ENCODE data around the gene DPM3. TPM values are rescaled to one million over a fixed set of nuclear protein-coding genes. Genes with fewer than 3 reads are reported as not detected.

DPM3 gene
- total RNA-seq, 1 experiment from 2014 or later: 73.5 TPM

DNA sequence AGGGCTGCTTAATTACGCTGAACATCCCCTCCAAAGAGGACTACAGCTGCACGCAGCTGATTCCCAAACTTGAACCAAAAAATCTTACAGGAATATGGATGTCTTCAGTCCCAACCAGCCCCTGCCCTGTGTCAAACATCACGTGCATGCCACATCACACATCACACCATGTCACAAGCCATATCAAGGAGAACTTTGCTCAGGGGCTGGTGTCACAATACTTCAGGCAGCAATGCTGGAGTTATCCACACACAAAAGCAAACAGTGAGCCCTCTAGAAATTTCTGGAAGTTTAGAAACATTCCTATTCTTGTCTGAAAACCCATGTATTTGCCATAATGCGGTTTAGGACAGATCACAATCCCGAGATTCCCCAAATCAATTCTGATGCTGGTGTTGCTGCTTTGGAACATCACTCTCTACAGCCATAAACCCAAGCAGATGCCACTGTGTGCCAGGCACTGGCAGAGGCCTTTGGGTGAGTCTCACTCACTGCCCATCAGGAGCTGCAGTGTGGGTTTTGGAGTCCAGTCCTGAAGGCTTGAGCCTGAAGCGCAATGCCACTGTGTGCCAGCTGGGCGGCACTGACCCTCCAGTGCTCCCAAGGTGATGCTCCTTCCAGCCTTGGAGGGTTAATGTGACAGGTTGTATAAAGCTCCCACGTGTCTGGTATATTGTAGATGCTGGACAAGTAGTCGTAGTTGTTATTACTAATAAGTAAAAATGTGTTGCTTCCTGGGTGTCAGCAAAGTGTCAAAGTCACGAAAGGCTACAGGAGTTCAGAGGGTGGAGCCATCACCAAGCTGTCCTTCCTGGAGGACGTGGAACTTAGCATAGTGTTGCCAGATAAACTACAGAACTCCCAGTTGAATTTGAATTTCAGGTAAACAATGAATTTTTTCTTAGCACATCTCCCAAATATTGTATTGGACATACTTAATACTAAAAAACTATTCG lies 32.7 kb downstream of the DPM3 start:
- ATAC-seq: no peak
- CTCF ChIA-PET: interaction anchor here (0.8 to 3.2 kb wide), 7 partner anchors 9 to 65 kb away, joined by 3 to 25 read pairs (median 5); partner anchors contain the start of gene KRTCAP2
- TF ChIP-seq TEAD4 (CRISPR knock-in tag; IDR thresholded peaks at IDR 0.05) (no peak), ZNF317 (CRISPR knock-in tag; IDR thresholded peaks at IDR 0.05; ENCODE audit: borderline replicate concordance, low read depth) (no peak), GABPB1 (CRISPR knock-in tag; IDR thresholded peaks at IDR 0.05) (0 out of 2 replicates have a peak, but pooled peaks have one; percentile 16), ZBTB43 (CRISPR knock-in tag; IDR thresholded peaks at IDR 0.05) (no peak)

DNA sequence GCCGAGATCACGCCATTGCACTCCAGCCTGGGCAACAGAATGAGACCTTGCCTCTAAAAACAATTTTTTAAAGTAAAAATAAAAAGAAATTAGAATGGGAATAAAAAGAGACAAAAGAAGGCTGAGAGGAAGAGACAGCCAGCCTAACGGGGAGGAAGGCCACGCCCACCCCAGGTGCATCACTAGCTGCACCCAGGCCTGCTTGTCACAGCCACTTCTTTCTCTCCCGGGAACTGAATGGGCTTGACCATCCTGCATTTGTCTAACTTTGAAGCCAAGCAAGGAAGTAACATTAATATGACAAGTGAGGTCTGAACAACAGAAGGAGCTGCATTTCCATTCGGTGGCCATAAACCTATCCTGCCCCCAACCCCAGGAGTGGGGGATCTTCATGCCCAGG lies 33.5 kb downstream of the DPM3 start:
- DNase-seq (ENCODE audit: low spot score) (no peak), ATAC-seq (no peak)
- Mint-ChIP-seq H3K27ac (no peak overlapping the region), H3K27me3 (ENCODE audit: low read depth) (peaks cover 14% of the 10 kb centered on the region), H3K4me1 (peaks cover under 1% of the 10 kb centered on the region; the same call in 1 of the 2 replicates), H3K4me3 (no peak overlapping the region), H3K9me3 (no peaks in the 10 kb centered on the region), H3K36me3 (no peaks in the 10 kb centered on the region)
- TF ChIP-seq ZNF219 (CRISPR knock-in tag; IDR thresholded peaks at IDR 0.05; ENCODE audit: borderline replicate concordance) (no peak), JUN (CRISPR knock-in tag; IDR thresholded peaks at IDR 0.05) (no peak), E2F1 (CRISPR knock-in tag; IDR thresholded peaks at IDR 0.05) (no peak), TCF7 (CRISPR knock-in tag; IDR thresholded peaks at IDR 0.05; ENCODE audit: low read depth) (no peak)
- ChIA-PET POLR2A (no interaction called here), CTCF (interaction anchor here (0.6 to 3.2 kb wide), 7 partner anchors 9 to 85 kb away, joined by 3 to 25 read pairs (median 5); partner anchors contain the start of gene KRTCAP2)

More for the DNA sequence above, 32.7 kb downstream of the DPM3 start:
- Mint-ChIP-seq H3K27me3 (ENCODE audit: low read depth) (peaks cover 14% of the 10 kb centered on the region), H3K27ac (no peak overlapping the region), H3K36me3 (no peaks in the 10 kb centered on the region), H3K4me1 (peaks cover 4% of the 10 kb centered on the region; the same call in 1 of the 2 replicates), H3K4me3 (no peak overlapping the region), H3K9me3 (no peaks in the 10 kb centered on the region)
- POLR2A ChIA-PET: no interaction called here
- DNase-seq (ENCODE audit: low spot score): no peak

DNA sequence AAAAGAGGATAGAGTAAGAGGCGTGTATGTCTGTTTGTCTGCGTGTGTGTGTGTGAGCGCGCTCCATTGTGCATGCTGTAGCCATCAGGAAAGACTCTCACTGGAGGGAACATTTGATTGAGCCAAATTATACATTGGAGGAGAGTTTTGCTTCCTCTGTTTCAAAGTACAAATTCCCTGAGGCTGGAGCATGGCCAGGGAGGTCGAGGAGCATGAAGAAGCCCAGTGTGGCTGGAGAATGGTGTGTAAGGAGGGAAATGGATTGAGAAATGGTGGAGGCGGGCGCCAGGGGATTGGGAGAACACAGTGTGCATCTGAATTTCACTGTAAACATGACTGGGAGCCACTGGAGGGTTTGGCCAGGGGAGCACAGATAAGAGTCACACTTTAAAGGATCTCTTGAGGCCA lies 34.7 kb downstream of the DPM3 start:
- Mint-ChIP-seq H3K27ac (peak overlapping the region; percentile 2; the same call in 1 of the 2 replicates), H3K9me3 (no peaks in the 10 kb centered on the region), H3K4me1 (no peaks in the 10 kb centered on the region), H3K4me3 (no peak overlapping the region), H3K36me3 (no peaks in the 10 kb centered on the region), H3K27me3 (ENCODE audit: low read depth) (peaks cover 14% of the 10 kb centered on the region)
- CTCF ChIA-PET: interaction anchor here (2.3 to 3.2 kb wide), 2 partner anchors 14 to 20 kb away, joined by 5 to 17 read pairs; no protein-coding TSS in a partner anchor
- ATAC-seq: no peak
- no peak for DNase-seq (ENCODE audit: low spot score)
- POLR2A ChIA-PET: no interaction called here
- TF ChIP-seq GTF2I (CRISPR knock-in tag; conservative IDR thresholded peaks at IDR 0.05) (no peak), E2F4 (CRISPR knock-in tag; IDR thresholded peaks at IDR 0.05; ENCODE audit: borderline replicate concordance, low read depth) (no peak), SMAD4 (CRISPR knock-in tag; IDR thresholded peaks at IDR 0.05) (no peak), FOXK1 (CRISPR knock-in tag; IDR thresholded peaks at IDR 0.05) (no peak), ZBTB21 (CRISPR knock-in tag; IDR thresholded peaks at IDR 0.05; ENCODE audit: borderline replicate concordance) (no peak), ELF4 (CRISPR knock-in tag; IDR thresholded peaks at IDR 0.05; ENCODE audit: low read depth) (no peak), ZNF219 (CRISPR knock-in tag; IDR thresholded peaks at IDR 0.05; ENCODE audit: borderline replicate concordance) (no peak)
- TF ChIP-seq, protein P1, sequence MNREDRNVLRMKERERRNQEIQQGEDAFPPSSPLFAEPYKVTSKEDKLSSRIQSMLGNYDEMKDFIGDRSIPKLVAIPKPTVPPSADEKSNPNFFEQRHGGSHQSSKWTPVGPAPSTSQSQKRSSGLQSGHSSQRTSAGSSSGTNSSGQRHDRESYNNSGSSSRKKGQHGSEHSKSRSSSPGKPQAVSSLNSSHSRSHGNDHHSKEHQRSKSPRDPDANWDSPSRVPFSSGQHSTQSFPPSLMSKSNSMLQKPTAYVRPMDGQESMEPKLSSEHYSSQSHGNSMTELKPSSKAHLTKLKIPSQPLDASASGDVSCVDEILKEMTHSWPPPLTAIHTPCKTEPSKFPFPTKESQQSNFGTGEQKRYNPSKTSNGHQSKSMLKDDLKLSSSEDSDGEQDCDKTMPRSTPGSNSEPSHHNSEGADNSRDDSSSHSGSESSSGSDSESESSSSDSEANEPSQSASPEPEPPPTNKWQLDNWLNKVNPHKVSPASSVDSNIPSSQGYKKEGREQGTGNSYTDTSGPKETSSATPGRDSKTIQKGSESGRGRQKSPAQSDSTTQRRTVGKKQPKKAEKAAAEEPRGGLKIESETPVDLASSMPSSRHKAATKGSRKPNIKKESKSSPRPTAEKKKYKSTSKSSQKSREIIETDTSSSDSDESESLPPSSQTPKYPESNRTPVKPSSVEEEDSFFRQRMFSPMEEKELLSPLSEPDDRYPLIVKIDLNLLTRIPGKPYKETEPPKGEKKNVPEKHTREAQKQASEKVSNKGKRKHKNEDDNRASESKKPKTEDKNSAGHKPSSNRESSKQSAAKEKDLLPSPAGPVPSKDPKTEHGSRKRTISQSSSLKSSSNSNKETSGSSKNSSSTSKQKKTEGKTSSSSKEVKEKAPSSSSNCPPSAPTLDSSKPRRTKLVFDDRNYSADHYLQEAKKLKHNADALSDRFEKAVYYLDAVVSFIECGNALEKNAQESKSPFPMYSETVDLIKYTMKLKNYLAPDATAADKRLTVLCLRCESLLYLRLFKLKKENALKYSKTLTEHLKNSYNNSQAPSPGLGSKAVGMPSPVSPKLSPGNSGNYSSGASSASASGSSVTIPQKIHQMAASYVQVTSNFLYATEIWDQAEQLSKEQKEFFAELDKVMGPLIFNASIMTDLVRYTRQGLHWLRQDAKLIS (CRISPR knock-in tag; IDR thresholded peaks at IDR 0.05; ENCODE audit: borderline replicate concordance): no peak
- TF ChIP-seq, protein P2, sequence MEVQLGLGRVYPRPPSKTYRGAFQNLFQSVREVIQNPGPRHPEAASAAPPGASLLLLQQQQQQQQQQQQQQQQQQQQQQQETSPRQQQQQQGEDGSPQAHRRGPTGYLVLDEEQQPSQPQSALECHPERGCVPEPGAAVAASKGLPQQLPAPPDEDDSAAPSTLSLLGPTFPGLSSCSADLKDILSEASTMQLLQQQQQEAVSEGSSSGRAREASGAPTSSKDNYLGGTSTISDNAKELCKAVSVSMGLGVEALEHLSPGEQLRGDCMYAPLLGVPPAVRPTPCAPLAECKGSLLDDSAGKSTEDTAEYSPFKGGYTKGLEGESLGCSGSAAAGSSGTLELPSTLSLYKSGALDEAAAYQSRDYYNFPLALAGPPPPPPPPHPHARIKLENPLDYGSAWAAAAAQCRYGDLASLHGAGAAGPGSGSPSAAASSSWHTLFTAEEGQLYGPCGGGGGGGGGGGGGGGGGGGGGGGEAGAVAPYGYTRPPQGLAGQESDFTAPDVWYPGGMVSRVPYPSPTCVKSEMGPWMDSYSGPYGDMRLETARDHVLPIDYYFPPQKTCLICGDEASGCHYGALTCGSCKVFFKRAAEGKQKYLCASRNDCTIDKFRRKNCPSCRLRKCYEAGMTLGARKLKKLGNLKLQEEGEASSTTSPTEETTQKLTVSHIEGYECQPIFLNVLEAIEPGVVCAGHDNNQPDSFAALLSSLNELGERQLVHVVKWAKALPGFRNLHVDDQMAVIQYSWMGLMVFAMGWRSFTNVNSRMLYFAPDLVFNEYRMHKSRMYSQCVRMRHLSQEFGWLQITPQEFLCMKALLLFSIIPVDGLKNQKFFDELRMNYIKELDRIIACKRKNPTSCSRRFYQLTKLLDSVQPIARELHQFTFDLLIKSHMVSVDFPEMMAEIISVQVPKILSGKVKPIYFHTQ (CRISPR knock-in tag; IDR thresholded peaks at IDR 0.05): no peak
- TF ChIP-seq, protein P3, sequence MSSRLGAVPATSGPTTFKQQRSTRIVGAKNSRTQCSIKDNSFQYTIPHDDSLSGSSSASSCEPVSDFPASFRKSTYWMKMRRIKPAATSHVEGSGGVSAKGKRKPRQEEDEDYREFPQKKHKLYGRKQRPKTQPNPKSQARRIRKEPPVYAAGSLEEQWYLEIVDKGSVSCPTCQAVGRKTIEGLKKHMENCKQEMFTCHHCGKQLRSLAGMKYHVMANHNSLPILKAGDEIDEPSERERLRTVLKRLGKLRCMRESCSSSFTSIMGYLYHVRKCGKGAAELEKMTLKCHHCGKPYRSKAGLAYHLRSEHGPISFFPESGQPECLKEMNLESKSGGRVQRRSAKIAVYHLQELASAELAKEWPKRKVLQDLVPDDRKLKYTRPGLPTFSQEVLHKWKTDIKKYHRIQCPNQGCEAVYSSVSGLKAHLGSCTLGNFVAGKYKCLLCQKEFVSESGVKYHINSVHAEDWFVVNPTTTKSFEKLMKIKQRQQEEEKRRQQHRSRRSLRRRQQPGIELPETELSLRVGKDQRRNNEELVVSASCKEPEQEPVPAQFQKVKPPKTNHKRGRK (CRISPR knock-in tag; IDR thresholded peaks at IDR 0.05; ENCODE audit: borderline replicate concordance): no peak

Measured in WTC11 (cell line).